Stimulated activated CD4-positive, alpha-beta T cell treated with anti-CD3 and anti-CD28 coated beads, TNF-alpha, amount 100 ng/mL, for 48 hours (primary cell): ENCODE results near the gene AP2A1.
A peak's percentile ranks its signal among the peaks of the same experiment; 100 is the strongest.

Source experiments
- DNase-seq, 3 donors: peaks; one replicate each; pipeline ENCODE4 v3.0.0-alpha.2; 2020; ENCODE audit warnings: low read depth in 3 of 3

Gene AP2A1

DNA sequence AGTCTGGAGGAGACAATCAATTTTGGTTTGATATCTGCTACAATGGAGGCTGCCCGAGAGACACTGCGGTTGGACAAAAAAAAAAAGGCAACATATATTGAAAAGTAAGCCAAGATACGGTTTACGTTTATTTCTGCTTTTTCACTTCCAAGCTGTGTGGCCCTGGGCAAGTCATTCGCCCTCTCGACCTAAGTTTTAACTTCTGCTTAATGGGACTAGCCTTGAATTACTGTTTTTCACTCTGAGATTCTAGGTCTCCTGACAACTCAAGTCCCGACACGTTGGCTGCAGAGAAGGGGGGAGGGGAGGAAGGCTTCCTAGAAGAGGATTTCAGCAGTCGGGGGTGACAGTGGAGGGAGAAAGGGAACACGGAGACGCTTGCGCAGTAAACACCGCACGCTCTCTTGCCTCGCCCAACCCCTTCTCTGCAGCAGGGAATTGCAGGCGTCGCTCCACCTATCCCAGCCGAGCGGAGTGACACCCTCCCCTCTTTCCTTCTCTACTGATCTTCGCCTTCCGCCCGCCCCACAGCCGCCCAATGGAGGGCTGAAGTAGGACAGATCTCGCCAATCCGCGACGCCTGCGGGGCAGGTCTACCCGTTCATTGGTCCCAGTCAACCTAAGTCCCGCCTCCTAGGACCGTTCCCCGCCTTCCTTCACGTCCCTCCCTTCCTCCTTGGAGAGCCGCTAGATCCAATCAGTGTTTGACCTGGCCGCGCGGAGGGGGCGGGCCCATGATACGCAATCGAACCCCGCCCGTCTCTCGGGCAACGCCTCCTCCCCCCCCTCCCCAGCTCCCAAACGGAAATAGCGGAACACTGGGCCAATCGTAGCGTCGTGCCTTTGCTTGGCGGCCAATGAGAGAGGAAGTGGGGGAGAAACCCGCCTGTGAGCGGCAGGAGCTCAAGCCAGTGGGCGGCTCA, 533 bp upstream of the AP2A1 start:
- peak; percentile 97 to 99 (median 98) for DNase-seq

DNA sequence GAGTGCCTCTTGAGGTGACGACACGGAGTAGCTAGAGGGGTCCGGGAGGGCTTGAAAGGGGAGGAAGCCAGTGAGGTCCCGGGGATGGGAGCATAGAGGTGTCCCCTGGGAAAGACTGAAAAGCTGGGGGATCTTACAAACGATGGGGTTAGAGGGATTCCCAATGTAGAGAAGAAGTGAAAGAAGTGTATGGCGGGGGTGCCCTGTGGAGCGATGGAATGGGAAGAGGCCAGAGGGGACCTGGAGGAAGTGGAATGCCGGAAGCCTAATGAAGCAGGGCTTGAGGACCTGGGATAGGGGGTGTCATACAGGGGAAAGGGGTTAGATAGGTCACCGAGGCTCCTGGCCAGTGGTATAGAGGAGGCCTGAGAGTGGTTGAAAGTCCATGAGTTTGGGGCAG, 580 bp downstream of the AP2A1 start:
- no peak for DNase-seq

DNA sequence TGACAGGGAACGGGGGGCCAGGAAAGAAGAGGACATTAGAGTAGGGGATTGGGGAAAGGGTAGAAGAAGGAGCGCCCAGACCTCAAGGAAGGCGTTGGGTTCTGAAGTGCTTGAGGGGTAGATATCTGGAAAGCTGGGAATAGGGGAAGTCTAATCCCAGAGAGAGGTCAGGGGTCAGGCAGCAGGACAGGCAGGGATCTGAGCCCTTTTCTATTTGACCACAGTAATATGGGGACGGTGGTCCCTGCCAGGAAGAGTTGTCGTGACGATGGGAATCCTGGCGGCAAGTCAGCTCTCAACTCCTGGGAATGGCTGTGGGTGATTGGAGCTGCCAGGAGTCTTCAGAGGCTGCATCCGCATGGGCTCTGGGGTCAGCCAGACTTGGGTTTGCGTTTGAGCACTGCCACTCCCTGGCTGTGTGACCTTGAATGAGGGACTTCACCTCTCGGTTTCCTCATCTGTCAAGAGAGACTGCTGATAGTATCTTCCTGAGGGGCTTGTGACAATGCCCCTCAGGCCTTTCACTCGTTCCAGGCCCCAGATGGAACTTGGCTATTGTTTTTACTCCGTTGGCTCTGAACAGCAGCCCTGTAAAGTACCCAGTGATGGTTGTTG, 1.3 kb downstream of the AP2A1 start:
- no peak for DNase-seq

DNA sequence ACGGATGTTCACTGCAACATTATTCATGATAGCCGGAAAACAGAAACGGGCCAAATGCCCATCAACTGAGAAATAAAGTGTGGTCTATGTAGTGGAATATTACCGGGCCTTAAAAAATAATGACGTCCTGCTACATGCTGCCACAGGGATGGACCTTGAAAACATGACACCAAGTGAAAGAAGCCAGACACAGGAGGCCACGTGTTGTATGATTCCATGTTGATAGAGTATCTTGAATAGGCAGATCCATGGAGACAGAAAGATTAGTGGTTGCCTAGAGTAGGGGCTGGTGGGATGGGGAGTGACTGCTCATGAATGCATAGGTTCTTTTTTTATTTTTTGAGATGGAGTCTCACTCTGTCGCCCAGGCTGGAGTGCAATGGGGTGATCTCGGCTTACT, 3.7 kb downstream of the AP2A1 start:
- DNase-seq: no peak

DNA sequence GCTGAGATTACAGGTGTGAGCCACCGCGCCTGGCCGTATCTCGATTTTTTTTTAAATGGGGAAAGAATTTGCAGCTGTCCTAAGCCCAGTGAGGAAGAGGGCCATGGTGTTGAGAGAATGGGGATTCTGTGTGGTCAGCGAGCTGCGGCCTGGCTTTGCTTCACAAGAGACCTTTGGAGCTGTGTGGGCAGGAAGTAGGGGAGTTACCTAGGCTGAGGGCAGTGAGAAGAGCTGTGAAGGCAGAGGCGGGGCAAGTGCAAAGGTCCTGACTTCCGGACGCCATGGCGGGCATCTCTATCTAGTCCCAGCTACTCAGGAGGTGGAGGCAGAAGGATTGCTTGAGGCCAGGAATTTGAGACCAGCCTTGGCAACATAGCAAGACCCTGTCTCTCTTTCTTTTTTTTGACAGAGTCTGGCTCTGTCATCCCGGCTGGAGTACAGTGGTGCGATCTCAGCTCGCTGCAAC, 4.9 kb downstream of the AP2A1 start:
- no peak for DNase-seq

DNA sequence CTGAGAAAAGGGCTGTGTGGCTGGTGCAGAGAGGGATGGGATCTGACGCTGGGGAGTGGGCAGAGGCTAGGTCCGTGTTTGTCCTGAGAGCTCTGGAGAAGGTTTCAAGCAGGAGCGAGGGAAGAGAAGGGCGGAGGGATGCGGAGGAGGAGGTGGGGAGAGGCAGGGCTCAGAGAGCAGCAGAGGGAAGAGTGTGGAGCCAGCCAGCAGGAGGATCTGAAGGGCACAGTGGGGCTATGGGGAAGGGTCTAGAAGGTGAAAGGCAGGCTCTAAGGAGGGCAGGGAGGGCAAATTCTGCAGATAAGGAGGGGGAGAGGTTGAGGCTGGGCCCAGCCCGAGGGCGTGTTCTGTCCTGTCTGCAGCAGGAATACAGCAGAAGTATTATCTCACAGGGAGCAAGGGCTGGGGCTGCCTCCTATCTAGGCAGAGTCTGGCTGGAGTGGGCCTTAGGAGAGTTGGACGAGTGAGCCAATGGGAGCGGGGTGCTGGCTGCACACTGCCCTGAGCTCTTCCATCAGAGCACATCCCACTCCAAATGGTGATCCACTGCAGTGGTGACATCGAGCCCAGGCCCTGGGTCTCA, 6.1 kb downstream of the AP2A1 start:
- DNase-seq: no peak

DNA sequence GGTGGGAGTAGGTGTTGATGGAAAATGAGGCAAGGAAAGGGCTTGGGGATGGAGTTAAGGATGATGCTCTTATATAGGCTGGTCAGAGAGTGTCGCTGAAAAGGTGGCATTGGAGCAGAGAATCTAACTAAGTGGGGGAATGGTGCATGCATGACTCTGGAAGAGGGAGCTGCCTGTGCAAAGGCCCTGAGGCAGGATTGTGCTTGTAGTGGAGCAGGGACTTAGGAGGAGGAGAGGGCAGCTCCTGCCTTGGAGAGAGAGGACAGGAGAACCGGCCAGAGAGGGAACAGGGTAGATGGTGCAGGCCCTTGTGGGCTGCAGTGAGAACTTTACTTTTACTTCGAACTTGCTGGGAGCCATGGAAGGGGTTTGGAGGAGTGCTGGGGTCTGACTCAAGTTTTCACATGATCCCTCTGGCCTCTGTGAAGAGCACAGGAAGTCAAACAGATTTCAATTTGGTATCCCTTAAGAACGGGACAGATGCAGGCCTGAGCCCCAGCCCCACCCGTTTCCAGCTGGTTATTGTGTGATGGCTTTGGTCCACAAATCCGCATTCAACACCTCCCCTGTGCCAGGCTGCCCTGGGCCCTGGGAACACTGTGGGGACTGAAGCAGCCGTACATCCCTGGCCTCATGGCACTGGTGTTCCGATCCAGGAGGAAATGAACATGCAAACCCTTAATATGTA, 7.0 kb downstream of the AP2A1 start:
- no peak for DNase-seq

DNA sequence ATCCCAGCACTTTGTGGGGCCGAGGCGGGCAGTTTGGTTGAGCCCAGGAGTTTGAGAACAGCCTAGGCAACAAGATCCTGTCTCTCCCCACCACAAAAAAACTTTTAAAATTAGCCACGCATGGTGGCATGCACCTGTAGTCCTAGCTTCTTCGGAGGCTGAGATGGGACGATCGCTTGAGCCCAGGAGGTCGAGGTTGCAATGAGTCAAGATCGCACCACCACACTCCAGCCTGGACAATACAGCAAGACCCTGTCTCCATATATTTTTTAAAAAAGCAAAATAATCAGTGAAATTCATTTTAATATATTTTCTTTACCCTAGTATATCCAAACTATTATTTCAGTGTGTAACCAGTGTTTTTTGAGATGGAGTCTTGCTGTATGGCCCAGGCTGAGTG, 8.2 kb downstream of the AP2A1 start:
- DNase-seq: no peak

DNA sequence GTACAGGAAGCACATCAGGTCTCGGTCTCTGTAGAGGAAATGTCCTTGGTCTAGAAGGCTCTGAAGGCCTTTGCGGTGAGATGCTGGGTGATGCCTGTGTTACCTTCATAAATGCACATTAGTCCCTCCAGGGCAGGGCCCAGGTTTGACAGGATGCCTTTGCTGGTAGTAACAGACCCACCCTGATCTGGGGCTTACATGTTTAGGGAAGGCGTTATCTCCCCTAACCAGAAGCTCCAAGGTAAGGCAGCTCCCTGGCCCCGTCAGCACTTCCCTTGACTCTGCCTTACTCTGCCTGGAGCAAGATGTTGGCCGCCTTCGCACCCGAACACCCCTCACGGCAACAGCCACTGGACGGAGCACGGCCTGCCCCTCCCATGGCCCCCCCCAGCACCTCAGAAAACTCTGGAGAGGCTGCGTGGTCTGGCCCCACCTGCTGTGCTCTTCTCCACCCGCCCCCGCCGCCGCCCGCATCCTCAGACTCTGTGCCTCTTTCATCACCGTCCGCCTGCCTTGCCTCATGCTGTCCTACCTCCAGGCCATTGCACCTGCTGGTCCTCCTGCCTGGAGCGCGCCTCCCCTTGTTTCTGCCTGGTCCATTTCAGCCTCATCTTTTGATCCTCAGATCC, 9.1 kb downstream of the AP2A1 start:
- no peak for DNase-seq

DNA sequence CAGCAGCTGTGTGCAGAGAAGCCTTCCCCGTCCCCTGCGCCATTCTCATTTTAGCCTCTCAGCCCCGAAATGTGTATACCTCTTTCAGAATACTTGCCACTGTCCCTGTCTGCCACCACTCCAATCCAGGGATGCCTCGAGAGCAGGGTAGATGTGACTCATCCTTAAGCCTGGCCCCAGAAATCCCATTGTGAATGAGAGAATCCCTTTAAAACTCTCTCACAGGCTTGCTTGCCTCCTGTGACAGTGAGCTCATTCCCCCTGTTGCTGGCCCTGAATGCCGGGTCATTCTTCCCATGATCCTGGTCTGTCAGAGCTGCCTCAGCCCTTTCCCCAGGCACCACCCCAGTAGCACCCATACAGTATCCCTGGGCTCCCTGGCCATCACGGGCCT, 9.6 kb downstream of the AP2A1 start:
- DNase-seq: no peak

DNA sequence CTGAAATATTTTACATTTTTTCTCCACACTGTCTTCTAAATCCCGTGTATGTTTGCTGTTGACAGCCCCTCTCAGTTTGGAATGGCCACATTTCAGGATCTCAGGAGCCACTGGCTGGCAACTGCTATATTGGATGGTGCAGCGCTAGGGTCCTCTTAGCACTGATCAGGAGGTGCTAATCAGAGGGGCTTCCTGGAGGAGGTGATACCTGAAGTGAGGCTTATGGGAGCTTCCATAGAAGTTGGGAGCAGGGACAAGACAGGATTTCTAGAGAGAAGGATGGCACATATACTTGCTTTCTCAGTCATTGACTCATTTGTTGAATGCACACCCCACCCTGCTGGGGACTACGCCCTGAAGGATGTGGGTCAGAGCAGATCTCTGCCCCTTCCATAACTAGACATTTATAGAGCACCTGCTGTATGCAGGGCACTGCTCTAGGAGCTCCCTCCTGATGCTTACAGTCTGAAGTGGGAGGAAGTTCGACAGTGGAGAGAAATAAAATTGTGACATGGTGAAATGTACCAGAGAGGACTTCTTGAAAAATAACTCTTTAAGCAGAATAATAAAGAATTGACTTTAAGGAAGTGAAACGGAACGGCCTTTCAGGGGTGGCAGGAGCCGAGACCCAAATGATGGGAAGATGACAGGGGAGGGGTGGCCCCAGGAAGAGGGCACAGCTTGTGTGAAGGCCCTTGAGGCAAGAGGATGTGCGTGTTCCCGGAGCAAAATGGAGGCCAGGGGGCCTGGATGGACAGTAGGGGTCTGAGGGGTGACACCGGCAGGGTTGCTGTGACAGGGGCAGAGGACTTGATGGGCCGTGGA, 13.1 kb downstream of the AP2A1 start:
- no peak for DNase-seq

DNA sequence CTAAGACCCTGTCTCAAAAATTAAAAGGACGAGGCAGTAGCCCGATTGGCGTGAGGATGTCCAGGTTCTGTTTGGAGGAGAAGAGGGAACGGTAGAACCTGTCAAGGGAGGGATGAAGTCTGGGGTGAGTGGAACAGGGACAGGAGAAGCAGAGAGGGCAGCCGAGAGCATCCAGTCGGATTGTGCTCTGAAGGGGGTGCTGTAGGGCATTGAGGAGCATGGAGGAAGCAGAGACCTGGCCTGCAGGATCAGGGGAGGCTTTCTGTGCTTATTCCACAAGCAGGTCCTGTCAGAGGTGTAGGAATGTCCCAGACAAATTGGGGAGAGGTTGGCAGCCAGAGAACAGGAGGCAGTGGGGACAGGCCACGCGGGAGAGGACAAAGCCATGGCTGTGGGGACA, 14.1 kb downstream of the AP2A1 start:
- DNase-seq: no peak

DNA sequence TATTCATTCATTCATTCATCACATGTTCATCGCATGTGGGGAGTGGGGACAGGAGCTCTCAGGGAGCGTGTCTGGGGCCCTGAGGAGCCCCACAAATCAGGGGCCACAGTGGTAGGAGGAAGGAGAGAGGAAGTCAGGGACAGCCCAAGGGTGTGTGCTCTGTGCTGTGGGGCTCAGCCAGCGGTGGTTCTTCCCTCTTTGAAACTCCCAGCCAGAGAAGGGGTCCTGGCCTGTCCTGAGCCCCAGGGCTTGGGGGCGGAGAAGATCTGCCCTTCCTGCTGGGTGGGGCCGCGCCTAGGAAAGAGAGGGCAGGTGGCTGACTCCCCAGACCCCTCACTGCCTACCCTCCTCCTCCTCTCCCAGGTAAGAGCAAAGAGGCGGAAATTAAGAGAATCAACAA, 14.6 kb downstream of the AP2A1 start:
- no peak for DNase-seq

DNA sequence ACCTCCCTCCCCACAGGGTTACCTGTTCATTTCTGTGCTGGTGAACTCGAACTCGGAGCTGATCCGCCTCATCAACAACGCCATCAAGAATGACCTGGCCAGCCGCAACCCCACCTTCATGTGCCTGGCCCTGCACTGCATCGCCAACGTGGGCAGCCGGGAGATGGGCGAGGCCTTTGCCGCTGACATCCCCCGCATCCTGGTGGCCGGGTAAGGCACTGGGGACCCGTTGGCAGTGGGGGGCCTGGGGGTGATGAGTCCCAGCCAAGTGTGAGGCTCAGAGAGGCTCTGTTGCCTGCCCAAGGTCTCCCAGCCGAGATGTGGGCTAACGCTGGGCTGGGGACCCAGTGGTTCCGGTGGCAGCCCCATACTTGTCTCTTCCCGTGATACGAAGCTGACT, 15.7 kb downstream of the AP2A1 start:
- DNase-seq: no peak

DNA sequence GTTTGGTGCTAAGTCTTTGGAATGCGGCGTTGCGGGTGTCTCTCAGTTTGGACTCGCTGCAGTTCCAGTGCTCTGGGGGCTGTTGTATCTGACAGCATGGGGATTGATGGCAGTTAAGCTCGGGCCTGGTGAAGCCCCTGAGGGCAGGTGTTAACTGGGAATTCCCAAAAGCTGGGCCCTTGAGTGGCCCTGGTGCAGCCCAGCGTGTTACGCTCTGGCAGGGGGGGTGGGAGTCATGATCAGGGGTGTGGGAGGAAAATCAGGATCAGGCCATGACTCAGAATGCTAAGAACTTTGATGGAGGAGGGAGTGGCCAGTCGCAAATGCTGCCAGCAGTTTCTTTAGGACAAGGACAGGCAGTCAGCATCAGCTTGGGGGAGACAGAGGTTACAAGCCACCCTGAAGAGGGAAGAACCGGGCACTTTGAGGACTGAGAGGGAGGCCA, 19.6 kb downstream of the AP2A1 start:
- no peak for DNase-seq

DNA sequence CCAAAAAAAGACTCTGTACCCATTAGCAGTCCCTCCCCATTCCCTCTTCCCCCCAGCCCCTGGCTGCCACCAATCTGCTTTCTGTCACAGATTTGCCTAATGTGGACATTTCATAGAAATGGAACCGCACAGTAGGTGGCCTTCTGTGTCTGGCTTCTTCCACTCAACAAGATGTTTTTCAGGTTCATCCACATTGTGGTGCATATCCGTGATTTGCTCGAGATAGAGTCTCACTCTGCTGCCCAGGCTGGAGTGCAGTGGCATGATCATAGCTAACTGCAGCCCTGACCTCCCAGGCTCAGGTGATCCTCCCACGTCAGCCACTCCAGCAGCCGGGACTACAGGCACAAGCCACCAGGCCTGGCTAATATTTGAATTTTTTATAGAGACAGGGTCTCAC, 20.9 kb downstream of the AP2A1 start:
- no peak for DNase-seq

DNA sequence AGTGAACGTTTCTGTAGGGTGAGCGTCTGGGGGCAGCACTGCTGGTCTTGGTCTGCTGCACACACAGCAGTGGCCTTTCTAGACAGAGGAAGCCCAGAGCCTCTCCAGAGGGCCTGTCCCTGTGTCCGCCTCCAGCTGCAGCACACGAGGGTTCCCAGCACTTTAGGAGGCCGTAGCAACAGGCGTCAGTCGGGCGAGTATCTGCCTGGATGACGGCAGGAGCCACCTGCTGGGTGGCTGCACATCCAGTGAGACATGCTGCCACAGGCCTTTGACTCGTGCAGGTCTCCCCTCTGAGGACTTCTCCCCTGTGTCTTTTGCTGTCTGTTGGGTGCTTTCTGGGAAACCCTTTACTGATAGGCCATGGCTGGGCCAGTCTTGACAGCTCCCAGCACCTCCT, 22.1 kb downstream of the AP2A1 start:
- DNase-seq: no peak

DNA sequence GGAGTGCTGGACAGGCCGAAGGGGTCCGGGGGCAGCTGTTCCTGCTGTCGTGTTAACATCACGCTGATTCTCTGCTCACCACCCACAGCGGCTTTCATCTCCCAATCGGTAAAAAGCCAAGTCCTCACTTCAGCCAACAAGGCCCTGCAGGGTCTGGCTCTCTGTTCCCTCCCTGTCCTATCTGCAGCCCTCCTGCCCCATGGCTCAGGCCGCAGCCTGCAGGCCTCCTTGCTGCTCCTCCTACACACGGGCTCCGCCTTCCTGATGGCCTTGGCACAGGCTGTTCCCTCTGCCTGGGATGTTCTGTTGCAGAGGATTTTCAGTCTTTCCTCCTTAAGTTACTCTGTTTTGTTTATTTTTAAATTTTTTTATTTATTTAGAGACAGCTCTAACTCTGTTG, 24.1 kb downstream of the AP2A1 start:
- DNase-seq: no peak

DNA sequence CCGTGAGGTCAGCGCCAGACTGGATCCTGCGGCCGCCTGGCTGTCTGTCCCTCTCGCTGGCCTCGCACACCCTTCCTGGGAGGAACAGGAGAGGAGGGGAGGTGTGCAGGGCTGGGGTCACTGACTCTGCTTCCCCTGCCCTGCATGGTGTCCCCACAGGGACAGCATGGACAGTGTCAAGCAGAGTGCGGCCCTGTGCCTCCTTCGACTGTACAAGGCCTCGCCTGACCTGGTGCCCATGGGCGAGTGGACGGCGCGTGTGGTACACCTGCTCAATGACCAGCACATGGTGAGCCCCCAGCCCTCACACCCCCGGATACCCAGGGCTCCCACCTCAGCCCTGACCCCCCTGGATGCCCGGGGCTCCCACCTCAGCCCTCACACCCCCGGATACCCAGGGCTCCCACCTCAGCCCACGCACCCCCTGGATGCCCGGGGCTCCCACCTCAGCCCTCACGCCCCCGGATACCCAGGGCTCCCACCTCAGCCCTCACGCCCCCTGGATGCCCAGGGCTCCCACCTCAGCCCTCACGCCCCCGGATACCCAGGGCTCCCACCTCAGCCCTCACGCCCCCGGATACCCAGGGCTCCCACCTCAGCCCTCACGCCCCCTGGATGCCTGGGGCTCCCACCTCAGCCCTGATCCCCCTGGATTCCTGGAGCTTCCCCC, 25.1 kb downstream of the AP2A1 start:
- DNase-seq: no peak

DNA sequence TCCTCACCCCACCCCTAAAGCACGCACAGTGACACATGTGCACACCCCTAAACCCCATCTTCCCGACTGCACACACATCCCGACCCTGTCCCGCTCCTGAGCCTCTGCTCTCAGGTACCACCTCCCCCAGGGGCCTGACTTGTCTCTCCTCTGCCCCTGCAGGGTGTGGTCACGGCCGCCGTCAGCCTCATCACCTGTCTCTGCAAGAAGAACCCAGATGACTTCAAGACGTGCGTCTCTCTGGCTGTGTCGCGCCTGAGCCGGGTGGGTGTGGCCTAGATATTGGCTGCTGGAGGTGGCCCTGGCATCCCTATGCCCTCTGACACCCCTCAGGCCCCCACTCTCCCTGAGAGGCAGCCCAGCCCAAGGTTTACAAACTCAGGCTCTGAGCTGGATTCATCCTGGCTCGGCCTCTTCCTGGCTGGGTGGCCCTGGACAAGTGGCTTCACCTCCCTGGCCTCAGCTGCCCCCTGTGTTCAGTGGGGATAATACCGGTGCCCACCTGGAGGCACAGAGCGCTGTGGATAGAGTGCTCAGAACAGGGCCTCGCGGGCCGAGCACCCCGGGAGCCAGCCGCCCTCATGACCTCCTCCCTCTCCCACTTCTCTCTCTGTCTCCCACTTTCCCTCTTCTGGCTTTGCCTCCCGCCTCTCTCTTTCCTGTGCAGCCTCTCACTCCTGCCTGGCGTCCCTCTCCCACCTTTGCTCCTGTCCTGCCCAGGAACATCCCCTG, 26.2 kb downstream of the AP2A1 start:
- DNase-seq: no peak
